Fibroblast of skin of left biceps (primary cell): ENCODE results near the gene ZNF699.
"Not testable (repeated sequence)": the region's sequence is repeated elsewhere in the genome, so short reads cannot be mapped to it uniquely, and the experiment has no call there.

ENCODE experiments used
- DNase-seq, 2 experiments: peaks; one replicate each; pipeline ENCODE4 v3.0.0-alpha.2; 2013; ENCODE audit warnings: low read depth in 2 of 2

ZNF699 gene

GRCh38 chr19:9309139-9309973 is at the start of gene ZNF699:
ZNF699 (minus strand) TSS chr19:9309838; CDS start chr19:9305119, 4,719 bp downstream.
- peak; percentile 91 to 93 for DNase-seq

- no peak for DNase-seq
Observed at GRCh38 chr19:9354651-9355050, 45.0 kb upstream of the ZNF699 start.

- no peak for DNase-seq
Observed at GRCh38 chr19:9353011-9353410, 43.4 kb upstream of the ZNF699 start.

GRCh38 chr19:9352505-9352904 is 42.9 kb upstream of the ZNF699 start:
- DNase-seq, result no peak

GRCh38 chr19:9348671-9349070 is 39.0 kb upstream of the ZNF699 start:
- DNase-seq, result no peak

GRCh38 chr19:9348253-9348652 is 38.6 kb upstream of the ZNF699 start:
- DNase-seq, result no peak

GRCh38 chr19:9345005-9345404 is 35.4 kb upstream of the ZNF699 start:
- no peak for DNase-seq

- DNase-seq, result no peak
Observed at GRCh38 chr19:9342610-9343304, 33.1 kb upstream of the ZNF699 start.

GRCh38 chr19:9329999-9330398 is 20.4 kb upstream of the ZNF699 start:
- DNase-seq, result no peak

- DNase-seq, result no peak
Observed at GRCh38 chr19:9324584-9324962, 14.9 kb upstream of the ZNF699 start.

- peak; percentile 89 to 90 for DNase-seq
Observed at GRCh38 chr19:9323919-9324583, 14.4 kb upstream of the ZNF699 start, which contains the start of gene ZNF559. ZNF559 (plus strand) TSS chr19:9324179; CDS start chr19:9338550, 14,371 bp downstream.

GRCh38 chr19:9323557-9323918 is 13.9 kb upstream of the ZNF699 start:
- DNase-seq, result peak; percentile 45 to 46

GRCh38 chr19:9322201-9322600 is 12.6 kb upstream of the ZNF699 start:
- DNase-seq, result not testable (repeated sequence)

- not testable (repeated sequence) for DNase-seq
Observed at GRCh38 chr19:9321756-9322155, 12.1 kb upstream of the ZNF699 start.

GRCh38 chr19:9321338-9321737 is 11.7 kb upstream of the ZNF699 start:
- DNase-seq, result no peak

GRCh38 chr19:9313756-9314155 is 4.1 kb upstream of the ZNF699 start:
- DNase-seq, result no peak

- peak; percentile 69 to 71 for DNase-seq
Observed at GRCh38 chr19:9309974-9310446, 372 bp upstream of the ZNF699 start.

- no peak for DNase-seq
Observed at GRCh38 chr19:9308091-9308770, 1.4 kb downstream of the ZNF699 start.

GRCh38 chr19:9306443-9306842 is 3.2 kb downstream of the ZNF699 start:
- DNase-seq, result peak; percentile 62 to 72

GRCh38 chr19:9296336-9296735 is 13.3 kb downstream of the ZNF699 start:
- DNase-seq, result no peak

GRCh38 chr19:9295411-9295849 is 14.2 kb downstream of the ZNF699 start:
- DNase-seq, result no peak
